HUES6 (cell line): Measurements from ENCODE around the gene ZRANB3.
"Not testable (repeated sequence)": the region's sequence is repeated elsewhere in the genome, so short reads cannot be mapped to it uniquely, and the experiment has no call there.

Experiments used
- H3K27ac ChIP-seq: 2 replicates; pipeline ENCODE4 v1.7.0; 2013; ENCODE audit warnings: low read depth, mild to moderate bottlenecking, low read length, inconsistent platforms
- H3K27me3 ChIP-seq: 2 replicates; pipeline ENCODE4 v1.6.1; 2013; ENCODE audit warnings: low read length; ENCODE audit not compliant: control insufficient read depth, insufficient read depth
- H3K36me3 ChIP-seq: 2 replicates; pipeline ENCODE4 v1.6.1; 2013; ENCODE audit warnings: low read length; ENCODE audit not compliant: control insufficient read depth, insufficient read depth
- H3K4me1 ChIP-seq: 2 replicates; pipeline ENCODE4 v1.6.1; 2013; ENCODE audit warnings: low read length; ENCODE audit not compliant: control insufficient read depth, insufficient read depth
- H3K4me3 ChIP-seq: 2 replicates; pipeline ENCODE4 v1.5.1; 2013; ENCODE audit warnings: low read depth, low read length
- H3K9ac ChIP-seq: one replicate; pipeline ENCODE4 v1.6.1; 2013; ENCODE audit warnings: mild to moderate bottlenecking, low read length
- H3K9me3 ChIP-seq: 2 replicates; pipeline ENCODE4 v1.6.1; 2013; ENCODE audit warnings: low read depth, low read length; ENCODE audit not compliant: control insufficient read depth, insufficient read depth

ZRANB3 gene

GRCh38 chr2:135132314-135132713, 398.7 kb downstream of the ZRANB3 start:
- peaks cover 70% of the 10 kb centered on the region for H3K36me3 ChIP-seq

DNA sequence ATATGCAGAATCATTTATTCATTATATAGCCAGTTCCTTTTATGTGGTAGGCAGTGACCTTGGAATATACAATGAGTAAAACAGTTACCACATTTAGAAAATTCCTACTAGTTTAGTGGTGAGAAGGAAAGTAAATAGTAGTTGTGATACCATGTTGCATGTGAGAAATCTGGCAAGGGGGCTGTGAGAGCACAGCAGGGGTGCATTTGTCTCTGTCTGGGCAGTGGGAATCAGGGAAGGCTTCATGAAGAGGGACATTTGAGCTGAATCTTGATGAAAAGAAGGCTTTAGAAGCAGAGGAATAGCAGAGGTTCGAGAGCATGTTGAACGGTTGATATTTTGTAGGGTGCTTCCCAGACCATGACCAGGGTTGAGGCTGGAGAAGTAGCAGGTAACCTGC, 400.3 kb downstream of the ZRANB3 start:
- H3K4me3 ChIP-seq = no peak overlapping the region
- peaks cover 70% of the 10 kb centered on the region for H3K36me3 ChIP-seq
- no peaks in the 10 kb centered on the region for H3K4me1 ChIP-seq
- no peak overlapping the region for H3K9ac ChIP-seq
- H3K27ac ChIP-seq = no peak overlapping the region
- H3K9me3 ChIP-seq = no peaks in the 10 kb centered on the region
- no peaks in the 10 kb centered on the region for H3K27me3 ChIP-seq

More at GRCh38 chr2:135132314-135132713, 398.7 kb downstream of the ZRANB3 start:
- Histone ChIP-seq H3K9ac (no peak overlapping the region), H3K27ac (no peak overlapping the region), H3K4me3 (no peak overlapping the region), H3K27me3 (no peaks in the 10 kb centered on the region), H3K4me1 (no peaks in the 10 kb centered on the region), H3K9me3 (no peaks in the 10 kb centered on the region)

DNA sequence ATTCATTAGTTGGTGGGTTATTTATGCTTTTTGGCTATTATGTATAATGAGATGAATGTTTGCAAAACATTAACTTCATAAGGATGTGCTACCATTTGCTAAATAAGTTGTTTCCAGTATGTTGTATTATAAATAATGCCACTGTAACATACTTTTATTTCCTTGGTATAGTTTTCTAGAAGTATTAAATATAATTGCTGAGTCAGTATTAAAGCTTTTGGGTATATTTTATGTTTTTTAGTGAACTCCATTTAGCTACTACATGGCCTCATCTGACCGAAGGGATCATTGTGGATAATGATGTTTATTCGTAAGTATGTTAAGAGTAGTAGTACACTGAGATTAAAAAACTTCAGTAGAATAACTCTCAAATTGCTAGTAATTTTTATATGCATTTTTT, 405.1 kb downstream of the ZRANB3 start:
- H3K36me3 ChIP-seq = peaks cover 48% of the 10 kb centered on the region

GRCh38 chr2:135124924-135125886, 405.8 kb downstream of the ZRANB3 start:
- peaks cover 49% of the 10 kb centered on the region for H3K36me3 ChIP-seq
- no peak overlapping the region for H3K27ac ChIP-seq
- H3K4me1 ChIP-seq = no peaks in the 10 kb centered on the region
- no peaks in the 10 kb centered on the region for H3K27me3 ChIP-seq
- no peaks in the 10 kb centered on the region for H3K9me3 ChIP-seq
- H3K9ac ChIP-seq = no peak overlapping the region
- no peak overlapping the region for H3K4me3 ChIP-seq

More for the DNA sequence above, 405.1 kb downstream of the ZRANB3 start:
- no peak overlapping the region for H3K4me3 ChIP-seq
- no peaks in the 10 kb centered on the region for H3K4me1 ChIP-seq
- no peak overlapping the region for H3K27ac ChIP-seq
- H3K27me3 ChIP-seq = no peaks in the 10 kb centered on the region
- H3K9ac ChIP-seq = no peak overlapping the region
- no peaks in the 10 kb centered on the region for H3K9me3 ChIP-seq

DNA sequence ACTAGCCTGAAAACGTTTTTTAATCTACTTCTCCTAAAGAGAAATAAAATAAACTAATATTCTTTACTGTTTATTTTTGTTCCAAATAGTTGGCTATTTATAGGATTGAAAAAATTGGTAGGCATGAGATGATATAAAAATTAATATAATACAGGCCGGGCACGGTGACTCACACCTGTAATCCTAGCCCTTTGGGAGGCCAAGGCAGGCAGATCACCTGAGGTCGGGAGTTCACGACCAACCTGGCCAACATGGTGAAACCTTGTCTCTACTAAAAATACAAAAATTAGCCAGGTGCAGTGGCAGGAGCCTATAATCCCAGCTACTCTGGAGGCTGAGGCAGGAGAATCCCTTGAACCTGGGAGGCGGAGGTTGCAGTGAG, 409.4 kb downstream of the ZRANB3 start:
- H3K36me3 ChIP-seq = peaks cover 31% of the 10 kb centered on the region
- H3K9ac ChIP-seq, H3K4me3 ChIP-seq, H3K4me1 ChIP-seq, H3K27me3 ChIP-seq, H3K9me3 ChIP-seq, H3K27ac ChIP-seq: not testable (repeated sequence)

- H3K9ac ChIP-seq = no peak overlapping the region
- H3K27ac ChIP-seq = no peak overlapping the region
- H3K9me3 ChIP-seq = no peaks in the 10 kb centered on the region
- H3K27me3 ChIP-seq = no peaks in the 10 kb centered on the region
- H3K4me3 ChIP-seq = no peak overlapping the region
- H3K4me1 ChIP-seq = no peaks in the 10 kb centered on the region
- H3K36me3 ChIP-seq = peaks cover 25% of the 10 kb centered on the region
Measured at GRCh38 chr2:135121016-135121657, 409.9 kb downstream of the ZRANB3 start.

DNA sequence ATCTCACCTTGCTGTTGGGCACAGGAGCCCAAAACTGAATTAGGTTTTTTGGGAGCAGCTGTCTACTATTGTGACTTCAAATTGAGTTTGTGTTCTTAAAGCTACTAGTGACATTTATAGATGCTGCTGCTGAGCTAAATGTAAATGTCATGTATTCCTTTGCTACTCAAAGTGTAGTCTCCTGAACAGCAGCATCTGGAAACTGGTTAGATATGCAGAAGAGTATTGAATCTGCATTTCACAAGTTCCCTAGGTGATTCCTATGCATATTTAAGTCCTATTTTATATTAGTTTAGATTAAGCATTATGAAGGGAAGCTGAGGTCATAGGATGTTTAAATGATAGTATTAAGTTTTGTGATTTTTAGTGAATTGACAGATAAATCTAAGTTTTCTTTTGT, 411.4 kb downstream of the ZRANB3 start:
- H3K36me3 ChIP-seq = peaks cover 16% of the 10 kb centered on the region

DNA sequence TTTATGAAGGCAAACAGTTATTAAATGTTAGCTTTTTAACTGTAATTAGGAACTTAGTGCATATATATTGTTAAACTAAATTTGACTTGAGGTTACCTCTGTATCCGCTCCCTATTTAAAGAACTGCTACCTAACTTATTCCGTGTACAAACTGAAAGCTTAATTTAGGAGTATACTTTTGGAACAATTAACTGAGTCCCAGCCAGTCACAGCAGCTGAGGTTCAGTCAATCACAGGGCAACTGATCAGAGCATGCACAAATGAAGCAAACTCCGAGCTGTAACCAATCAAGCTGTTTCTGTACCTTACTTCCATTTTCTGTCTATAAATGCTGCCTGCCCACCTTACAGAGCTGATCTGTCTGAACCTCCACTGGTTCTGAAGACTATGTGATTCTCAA, 417.7 kb downstream of the ZRANB3 start:
- Histone ChIP-seq H3K9ac (no peak overlapping the region), H3K4me3 (no peak overlapping the region), H3K36me3 (peaks cover 17% of the 10 kb centered on the region), H3K9me3 (no peaks in the 10 kb centered on the region), H3K27ac (no peak overlapping the region), H3K27me3 (no peaks in the 10 kb centered on the region), H3K4me1 (no peaks in the 10 kb centered on the region)

More for the DNA sequence above, 411.4 kb downstream of the ZRANB3 start:
- H3K9me3 ChIP-seq = no peaks in the 10 kb centered on the region
- no peaks in the 10 kb centered on the region for H3K4me1 ChIP-seq
- H3K27ac ChIP-seq = no peak overlapping the region
- no peak overlapping the region for H3K9ac ChIP-seq
- H3K27me3 ChIP-seq = no peaks in the 10 kb centered on the region
- H3K4me3 ChIP-seq = no peak overlapping the region

DNA sequence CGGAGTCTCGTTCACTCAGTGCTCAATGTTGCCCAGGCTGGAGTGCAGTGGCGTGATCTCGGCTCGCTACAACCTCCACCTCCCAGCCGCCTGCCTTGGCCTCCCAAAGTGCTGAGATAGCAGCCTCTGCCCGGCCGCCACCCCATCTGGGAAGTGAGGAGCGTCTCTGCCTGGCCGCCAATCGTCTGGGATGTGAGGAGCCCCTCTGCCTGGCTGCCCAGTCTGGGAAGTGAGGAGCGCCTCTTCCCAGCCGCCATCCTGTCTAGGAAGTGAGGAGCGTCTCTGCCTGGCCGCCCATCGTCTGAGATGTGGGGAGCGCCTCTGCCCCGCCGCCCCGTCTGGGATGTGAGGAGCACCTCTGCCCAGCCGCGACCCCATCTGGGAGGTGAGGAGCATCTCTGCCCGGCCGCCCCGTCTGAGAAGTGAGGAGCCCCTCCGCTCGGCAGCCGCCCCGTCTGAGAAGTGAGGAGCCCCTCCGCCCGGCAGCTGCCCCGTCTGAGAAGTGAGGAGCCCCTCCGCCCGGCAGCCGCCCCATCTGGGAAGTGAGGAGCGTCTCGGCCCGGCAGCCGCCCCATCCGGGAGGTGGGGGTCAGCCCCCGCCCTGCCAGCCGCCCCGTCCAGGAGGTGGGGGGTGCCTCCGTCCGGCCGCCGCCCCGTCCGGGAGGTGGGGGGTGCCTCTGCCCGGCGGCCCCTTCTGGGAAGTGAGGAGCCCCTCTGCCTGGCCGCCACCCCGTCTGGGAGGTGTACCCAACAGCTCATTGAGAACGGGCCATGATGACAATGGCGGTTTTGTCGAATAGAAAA, 425.3 kb downstream of the ZRANB3 start:
- peaks cover 11% of the 10 kb centered on the region for H3K9me3 ChIP-seq
- peaks cover 16% of the 10 kb centered on the region for H3K36me3 ChIP-seq
- not testable (repeated sequence) for H3K4me1 ChIP-seq, H3K9ac ChIP-seq, H3K4me3 ChIP-seq, H3K27me3 ChIP-seq, H3K27ac ChIP-seq

GRCh38 chr2:135103843-135104242, 427.2 kb downstream of the ZRANB3 start:
- Histone ChIP-seq H3K27me3 (no peaks in the 10 kb centered on the region), H3K9me3 (peaks cover 11% of the 10 kb centered on the region), H3K27ac (no peak overlapping the region), H3K4me3 (no peak overlapping the region), H3K36me3 (peaks cover 16% of the 10 kb centered on the region), H3K9ac (no peak overlapping the region), H3K4me1 (no peaks in the 10 kb centered on the region)
